ENCODE results near the gene CHST5. TPM values are rescaled to one million over a fixed set of nuclear protein-coding genes. Genes with fewer than 3 reads are reported as not detected.

Gene CHST5
- total and polyA plus RNA-seq, 2 of the 13 experiments (the other 11 are each of a cell fraction or from before 2014, with no cell fraction given): 0.05 TPM; not detected in 1

GRCh38 chr16:75555707-75556430, 20.0 kb upstream of the CHST5 start, which contains the start of gene TMEM231:
TMEM231 (minus strand) TSS chr16:75556252; CDS start chr16:75556209, 43 bp downstream.
- in situ Hi-C loops (cut with HindIII; ENCODE audit: extremely low pct_ligation_motif_present, low pct_unique_long_range_greater_than_20kb) (no loop called here), intact Hi-C loops (cut with micrococcal nuclease; ENCODE audit: unreplicated experiment) (loop anchor here (1.0 to 5.0 kb wide), 5 partner anchors 9 to 90 kb away; partner anchors contain the start of gene ADAT1)
- DNase-seq (ENCODE audit: low spot score) (peak; percentile 91), FAIRE-seq (peak; percentile 94), ATAC-seq (peak; percentile 94)
- CTCF ChIA-PET (ENCODE audit: low intra/inter-chr PET ratio, low total read pairs): interaction anchor here (1.0 kb wide), 1 partner anchor 92 kb away, joined by 3 read pairs; the partner anchor contains the start of gene TMEM170A
- peak within 1 kb of the TSS; percentile 61 for H2AFZ ChIP-seq (ENCODE audit: low read length)
- H3K27ac ChIP-seq (ENCODE audit: extremely low read length, insufficient read depth, low read length): peak within 1 kb of the TSS; percentile 32
- H3K4me2 ChIP-seq (ENCODE audit: low read depth, low read length): peak within 1 kb of the TSS; percentile 100
- H3K36me3 ChIP-seq (replicated peaks in 1 of 2; ENCODE audit: control insufficient read depth in 1 of 2, insufficient read depth in 2 of 2, low read length in 2 of 2): no peaks in the 10 kb centered on the region
- POLR2A ChIA-PET: interaction anchor here (1.1 to 3.2 kb wide), 5 partner anchors 10 to 250 kb away, joined by 3 to 27 read pairs (median 5); partner anchors contain the start of genes ADAT1, GABARAPL2, KARS1 and TERF2IP
- H3K79me2 ChIP-seq (ENCODE audit: insufficient read depth, low read length): no peaks in the 10 kb centered on the region
- peak within 1 kb of the TSS; percentile 53 for H3K9ac ChIP-seq (ENCODE audit: insufficient read depth, low read depth, low read length)
- peak within 1 kb of the TSS; percentile 68 to 85 (median 70) for H3K4me3 ChIP-seq (replicated peaks in 1 of 3; ENCODE audit: insufficient read depth in 1 of 3, low read depth in 2 of 3, low read length in 3 of 3)
- peaks cover 0 to 12% of the 10 kb centered on the region in 2 experiments; a peak in 2 of 5 replicates for H3K27me3 ChIP-seq (ENCODE audit: control insufficient read depth in 1 of 2, insufficient read depth in 2 of 2, low read length in 2 of 2)
- WGBS (ENCODE audit: low lambda C conversion rate): under 1% methylated on average over 45 of the region's 75 CpGs
- no TSS peak for BruUV-seq (replicated peaks)
- H3K4me1 ChIP-seq (ENCODE audit: insufficient read depth, low read length): peaks cover 28% of the 10 kb centered on the region
- H4K20me1 ChIP-seq (ENCODE audit: insufficient read depth, low read length): no peaks in the 10 kb centered on the region
- H3K9me3 ChIP-seq (ENCODE audit: low read length): no peaks in the 10 kb centered on the region
- TF ChIP-seq ZNF253 (CRISPR knock-in tag; IDR thresholded peaks at IDR 0.05; ENCODE audit: borderline replicate concordance) (peak; percentile 85; the same call in 1 of the 2 replicates), PRDM4 (CRISPR knock-in tag; IDR thresholded peaks at IDR 0.05; ENCODE audit: borderline replicate concordance) (no peak), SAP130 (CRISPR knock-in tag; IDR thresholded peaks at IDR 0.05; ENCODE audit: low read depth) (peak; percentile 99), TBX3 (IDR thresholded peaks at IDR 0.05; ENCODE audit: borderline replicate concordance) (no peak), HOXA7 (CRISPR knock-in tag; IDR thresholded peaks at IDR 0.05) (no peak), SNRNP70 (IDR thresholded peaks at IDR 0.05; ENCODE audit: low read depth, low read length) (no peak), ZNF589 (CRISPR knock-in tag; conservative IDR thresholded peaks at IDR 0.05) (no peak), ATF7-NPFF (CRISPR knock-in tag; IDR thresholded peaks at IDR 0.05; ENCODE audit: low read depth) (peak; percentile 68), ZNF639 (CRISPR knock-in tag; conservative IDR thresholded peaks at IDR 0.05) (0 out of 2 replicates have a peak, but pooled peaks have one; percentile 47), ZNF431 (CRISPR knock-in tag; IDR thresholded peaks at IDR 0.05; ENCODE audit: borderline replicate concordance, low read depth) (no peak), FOXK1 (CRISPR knock-in tag; IDR thresholded peaks at IDR 0.05; ENCODE audit: borderline replicate concordance, low read depth) (no peak; the same call in 1 of the 2 replicates), HNRNPH1 (optimal IDR thresholded peaks at IDR 0.05; ENCODE audit: low read depth, low read length) (no peak), ZSCAN25 (CRISPR knock-in tag; IDR thresholded peaks at IDR 0.05) (no peak), IKZF4 (CRISPR knock-in tag; IDR thresholded peaks at IDR 0.05; ENCODE audit: borderline replicate concordance, low read depth, not compliant biosample characterization) (peak; percentile 77), FOXP4 (CRISPR knock-in tag; IDR thresholded peaks at IDR 0.05) (no peak), ZNF260 (CRISPR knock-in tag; IDR thresholded peaks at IDR 0.05; ENCODE audit: borderline replicate concordance, low read depth) (peak; percentile 67; the same call in 1 of the 2 replicates)

All from HepG2 (cell line).